ENCODE data around the gene ZNF592. TPM values are rescaled to one million over a fixed set of nuclear protein-coding genes. Genes with fewer than 3 reads are reported as not detected.

Gene ZNF592
- polyA plus RNA-seq, 1 donor from 2014 or later, result 3.9 TPM

- Histone ChIP-seq H3K9me3 (ENCODE audit: low read length) (no peaks in the 10 kb centered on the region), H3F3A (ENCODE audit: insufficient read depth, low read length, poor library complexity, severe bottlenecking) (no peaks in the 10 kb centered on the region), H3K36me3 (ENCODE audit: insufficient read depth, low read length) (no peaks in the 10 kb centered on the region), H3K27me3 (ENCODE audit: insufficient read depth, low read depth, low read length) (no peaks in the 10 kb centered on the region), H3K4me3 (ENCODE audit: low read length) (no peak overlapping the region), H3K9ac (ENCODE audit: low read length) (no peak overlapping the region), H3K9me2 (ENCODE audit: insufficient read depth, low read length) (no peaks in the 10 kb centered on the region), H3K79me2 (replicated peaks; ENCODE audit: insufficient read depth, low read length) (no peaks in the 10 kb centered on the region), H2AFZ (ENCODE audit: low read depth, low read length) (no peak overlapping the region), H3K27ac (ENCODE audit: low read length) (no peak overlapping the region), H4K20me1 (ENCODE audit: insufficient read depth) (no peaks in the 10 kb centered on the region), H3K4me2 (ENCODE audit: low read length) (no peak overlapping the region)
- no peak for TF ChIP-seq EP300 (conservative IDR thresholded peaks at IDR 0.05; ENCODE audit: poor library complexity, severe bottlenecking)
- TF ChIP-seq EZH2 (IDR thresholded peaks at IDR 0.05; ENCODE audit: borderline replicate concordance, insufficient read depth, low read length, poor library complexity, severe bottlenecking), result no peak
- TF ChIP-seq SMC3 (conservative IDR thresholded peaks at IDR 0.05; ENCODE audit: poor library complexity), result no peak
- no peak for TF ChIP-seq POLR2AphosphoS5 (IDR thresholded peaks at IDR 0.05)
- no peak for TF ChIP-seq MXI1 (conservative IDR thresholded peaks at IDR 0.05; ENCODE audit: poor library complexity, severe bottlenecking)
- TF ChIP-seq, protein P1, sequence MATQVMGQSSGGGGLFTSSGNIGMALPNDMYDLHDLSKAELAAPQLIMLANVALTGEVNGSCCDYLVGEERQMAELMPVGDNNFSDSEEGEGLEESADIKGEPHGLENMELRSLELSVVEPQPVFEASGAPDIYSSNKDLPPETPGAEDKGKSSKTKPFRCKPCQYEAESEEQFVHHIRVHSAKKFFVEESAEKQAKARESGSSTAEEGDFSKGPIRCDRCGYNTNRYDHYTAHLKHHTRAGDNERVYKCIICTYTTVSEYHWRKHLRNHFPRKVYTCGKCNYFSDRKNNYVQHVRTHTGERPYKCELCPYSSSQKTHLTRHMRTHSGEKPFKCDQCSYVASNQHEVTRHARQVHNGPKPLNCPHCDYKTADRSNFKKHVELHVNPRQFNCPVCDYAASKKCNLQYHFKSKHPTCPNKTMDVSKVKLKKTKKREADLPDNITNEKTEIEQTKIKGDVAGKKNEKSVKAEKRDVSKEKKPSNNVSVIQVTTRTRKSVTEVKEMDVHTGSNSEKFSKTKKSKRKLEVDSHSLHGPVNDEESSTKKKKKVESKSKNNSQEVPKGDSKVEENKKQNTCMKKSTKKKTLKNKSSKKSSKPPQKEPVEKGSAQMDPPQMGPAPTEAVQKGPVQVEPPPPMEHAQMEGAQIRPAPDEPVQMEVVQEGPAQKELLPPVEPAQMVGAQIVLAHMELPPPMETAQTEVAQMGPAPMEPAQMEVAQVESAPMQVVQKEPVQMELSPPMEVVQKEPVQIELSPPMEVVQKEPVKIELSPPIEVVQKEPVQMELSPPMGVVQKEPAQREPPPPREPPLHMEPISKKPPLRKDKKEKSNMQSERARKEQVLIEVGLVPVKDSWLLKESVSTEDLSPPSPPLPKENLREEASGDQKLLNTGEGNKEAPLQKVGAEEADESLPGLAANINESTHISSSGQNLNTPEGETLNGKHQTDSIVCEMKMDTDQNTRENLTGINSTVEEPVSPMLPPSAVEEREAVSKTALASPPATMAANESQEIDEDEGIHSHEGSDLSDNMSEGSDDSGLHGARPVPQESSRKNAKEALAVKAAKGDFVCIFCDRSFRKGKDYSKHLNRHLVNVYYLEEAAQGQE (IDR thresholded peaks at IDR 0.05; ENCODE audit: borderline replicate concordance), result no peak
- TF ChIP-seq RAD21 (conservative IDR thresholded peaks at IDR 0.05), result no peak
Observed at GRCh38 chr15:84826369-84826823, 78.0 kb downstream of the ZNF592 start.

DNA sequence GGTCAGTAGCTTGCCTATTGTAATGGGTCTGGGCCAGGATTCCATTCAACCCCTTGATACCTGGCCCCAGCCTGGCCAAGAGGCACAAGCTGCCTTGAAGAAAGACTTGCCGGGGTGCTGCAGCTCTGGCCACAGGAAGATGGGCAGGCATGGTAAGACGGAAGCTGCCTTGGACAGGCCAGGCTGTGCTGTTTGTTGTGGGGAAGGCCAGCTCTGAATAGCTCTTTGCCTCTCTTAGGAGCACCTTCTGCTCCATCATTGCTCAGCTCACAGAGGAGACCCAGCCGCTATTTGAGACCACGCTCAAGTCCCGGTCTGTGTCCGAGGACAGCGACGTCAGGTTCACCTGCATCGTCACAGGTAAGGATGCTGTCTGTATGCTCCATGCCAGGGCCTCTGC lies 78.9 kb downstream of the ZNF592 start:
- no peaks in the 10 kb centered on the region for H4K20me1 ChIP-seq (ENCODE audit: insufficient read depth)
- H3K9me3 ChIP-seq (ENCODE audit: low read length), result no peaks in the 10 kb centered on the region
- H3K9me2 ChIP-seq (ENCODE audit: insufficient read depth, low read length), result no peaks in the 10 kb centered on the region
- H3K9ac ChIP-seq (ENCODE audit: low read length), result no peak overlapping the region
- no peak overlapping the region for H3K4me3 ChIP-seq (ENCODE audit: low read length)
- H3K27ac ChIP-seq (ENCODE audit: low read length), result no peak overlapping the region
- no peak overlapping the region for H3K4me2 ChIP-seq (ENCODE audit: low read length)
- H3K27me3 ChIP-seq (ENCODE audit: insufficient read depth, low read depth, low read length), result no peaks in the 10 kb centered on the region
- H3K79me2 ChIP-seq (replicated peaks; ENCODE audit: insufficient read depth, low read length), result no peaks in the 10 kb centered on the region
- no peaks in the 10 kb centered on the region for H3F3A ChIP-seq (ENCODE audit: insufficient read depth, low read length, poor library complexity, severe bottlenecking)
- no peaks in the 10 kb centered on the region for H3K36me3 ChIP-seq (ENCODE audit: insufficient read depth, low read length)
- TF ChIP-seq, protein P2, sequence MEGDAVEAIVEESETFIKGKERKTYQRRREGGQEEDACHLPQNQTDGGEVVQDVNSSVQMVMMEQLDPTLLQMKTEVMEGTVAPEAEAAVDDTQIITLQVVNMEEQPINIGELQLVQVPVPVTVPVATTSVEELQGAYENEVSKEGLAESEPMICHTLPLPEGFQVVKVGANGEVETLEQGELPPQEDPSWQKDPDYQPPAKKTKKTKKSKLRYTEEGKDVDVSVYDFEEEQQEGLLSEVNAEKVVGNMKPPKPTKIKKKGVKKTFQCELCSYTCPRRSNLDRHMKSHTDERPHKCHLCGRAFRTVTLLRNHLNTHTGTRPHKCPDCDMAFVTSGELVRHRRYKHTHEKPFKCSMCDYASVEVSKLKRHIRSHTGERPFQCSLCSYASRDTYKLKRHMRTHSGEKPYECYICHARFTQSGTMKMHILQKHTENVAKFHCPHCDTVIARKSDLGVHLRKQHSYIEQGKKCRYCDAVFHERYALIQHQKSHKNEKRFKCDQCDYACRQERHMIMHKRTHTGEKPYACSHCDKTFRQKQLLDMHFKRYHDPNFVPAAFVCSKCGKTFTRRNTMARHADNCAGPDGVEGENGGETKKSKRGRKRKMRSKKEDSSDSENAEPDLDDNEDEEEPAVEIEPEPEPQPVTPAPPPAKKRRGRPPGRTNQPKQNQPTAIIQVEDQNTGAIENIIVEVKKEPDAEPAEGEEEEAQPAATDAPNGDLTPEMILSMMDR (IDR thresholded peaks at IDR 0.05; ENCODE audit: poor library complexity, severe bottlenecking), result no peak
- TF ChIP-seq TAF1 (IDR thresholded peaks at IDR 0.05; ENCODE audit: low read depth) (no peak), EP300 (conservative IDR thresholded peaks at IDR 0.05; ENCODE audit: poor library complexity, severe bottlenecking) (no peak), EZH2 (IDR thresholded peaks at IDR 0.05; ENCODE audit: borderline replicate concordance, insufficient read depth, low read length, poor library complexity, severe bottlenecking) (no peak), POLR2AphosphoS5 (IDR thresholded peaks at IDR 0.05) (no peak), RAD21 (conservative IDR thresholded peaks at IDR 0.05) (no peak), MXI1 (conservative IDR thresholded peaks at IDR 0.05; ENCODE audit: poor library complexity, severe bottlenecking) (no peak)
- H2AFZ ChIP-seq (ENCODE audit: low read depth, low read length), result no peak overlapping the region
